K562 (cell line): ENCODE results near the gene DOLK. TPM values are rescaled to one million over a fixed set of nuclear protein-coding genes. Genes with fewer than 3 reads are reported as not detected.

Source experiments
- ARID2 ChIP-seq: fragments of 450-650 bp; IDR thresholded peaks from 2 replicates; pipeline ENCODE4 v1.6.1; 2017; ENCODE audit warnings: antibody characterized with exemption, mild to moderate bottlenecking
- CUX1 ChIP-seq: fragments of 200-800 bp; sonication (Bioruptor generic); IDR thresholded peaks from 2 replicates; pipeline ENCODE4 v1.6.1; 2016; ENCODE audit warnings: missing genetic modification characterization, missing compliant biosample characterization
- L3MBTL2 ChIP-seq: fragments of 450-650 bp; IDR thresholded peaks from 2 replicates; pipeline ENCODE4 v1.6.1; 2016; ENCODE audit warnings: mild to moderate bottlenecking, moderate library complexity
- PHTF2 ChIP-seq: fragments of 250-450 bp; sonication (Bioruptor Pico); IDR thresholded peaks from 2 replicates; pipeline ENCODE4 v1.5.0; 2021; ENCODE audit warnings: mild to moderate bottlenecking
- SIN3A ChIP-seq, 2 experiments: fragments of 150-350 bp in 1 of 2; IDR thresholded peaks; 2 replicates each; pipeline ENCODE4 v1.6.1; 2011 to 2016; ENCODE audit warnings: borderline replicate concordance in 2 of 2, low read depth in 2 of 2, low read length in 2 of 2, mild to moderate bottlenecking in 2 of 2, moderate library complexity in 2 of 2; ENCODE audit not compliant: control insufficient read depth in 1 of 2
- TBL1XR1 ChIP-seq, 2 experiments: IDR thresholded peaks; 2 replicates each; pipeline ENCODE4 v1.6.1; 2012; ENCODE audit warnings: improper control_type of control experiment in 2 of 2, low read length in 2 of 2, mild to moderate bottlenecking in 1 of 2
- TEAD4 ChIP-seq, 2 experiments: sonication (generic) in 1 of 2; formaldehyde crosslinking in 1 of 2; IDR thresholded peaks; 2 replicates each; pipeline versions ENCODE4 v1.6.1 to v1.8.0; 2012 to 2022; ENCODE audit warnings: borderline replicate concordance in 1 of 2, inconsistent platforms in 1 of 2, low read length in 1 of 2, mild to moderate bottlenecking in 1 of 2, missing genetic modification reagents in 1 of 2
- USF2 ChIP-seq: sonication (generic); formaldehyde crosslinking; IDR thresholded peaks from 2 replicates; pipeline ENCODE4 v1.5.0; 2020; ENCODE audit warnings: missing genetic modification reagents
- ZNF282 ChIP-seq: sonication (generic); formaldehyde crosslinking; IDR thresholded peaks from 2 replicates; pipeline ENCODE4 v1.8.1; 2023; ENCODE audit warnings: missing genetic modification reagents
- ZNF592 ChIP-seq: fragments of 450-650 bp; IDR thresholded peaks from 2 replicates; pipeline ENCODE4 v1.6.1; 2017; ENCODE audit warnings: antibody characterized with exemption, mild to moderate bottlenecking
- ZNF639 ChIP-seq, 2 experiments: fragments of 200-800 bp in 1 of 2; sonication (Bioruptor generic) in 1 of 2; sonication (generic) in 1 of 2; formaldehyde crosslinking in 1 of 2; IDR thresholded peaks in 1 of 2; conservative IDR thresholded peaks in 1 of 2; 2 replicates each; pipeline versions ENCODE4 v1.5.0 to v1.6.1; 2016 to 2020; ENCODE audit warnings: missing compliant biosample characterization in 1 of 2, missing genetic modification characterization in 1 of 2, missing genetic modification reagents in 1 of 2
- ZNF740 ChIP-seq, 3 experiments: fragments of 200-800 bp in 1 of 3; sonication (Bioruptor generic) in 1 of 3; sonication (generic) in 1 of 3; formaldehyde crosslinking in 1 of 3; IDR thresholded peaks; 2 replicates each; pipeline versions ENCODE4 v1.6.1 to v1.8.0; 2016 to 2022; ENCODE audit warnings: mild to moderate bottlenecking in 2 of 3, missing compliant biosample characterization in 2 of 3, missing genetic modification characterization in 2 of 3, missing genetic modification reagents in 1 of 3
- polyA plus RNA-seq, 8 experiments: library from polyadenylated mRNA; depleted of rRNA in 4 of 8; stranded (reverse) in 5 of 8; unstranded in 3 of 8; fragments of >200 nt; fragmentation: Nextera tagmentation in 2 of 8; fragmentation: Illumina TruSeq in 1 of 8; extraction: Ambion mirVana in 2 of 8; extraction: Trizol in 1 of 8; gene quantifications; 2 replicates each; pipeline versions ENCODE4 v1.2.1 to v1.2.3, GENCODE V29; 2011 to 2014; ENCODE audit warnings: inconsistent platforms in 1 of 8, missing spikeins in 1 of 8
- total RNA-seq, 7 experiments: library from RNA; depleted of rRNA in 6 of 7; stranded (reverse); fragments of >200 nt in 6 of 7; fragmentation: Illumina TruSeq in 2 of 7; extraction: Trizol in 2 of 7; gene quantifications; 2 replicates each; pipeline versions ENCODE4 v1.2.1 to v1.2.3, GENCODE V29; 2011 to 2021; ENCODE audit warnings: low replicate concordance in 1 of 7

Gene DOLK
- total and polyA plus RNA-seq, 9 of the 15 experiments (the other 6 are each of a cell fraction or from before 2014, with no cell fraction given): 2.6 to 14.2 (median 11.7) TPM

- TF ChIP-seq TEAD4 (IDR thresholded peaks at IDR 0.05; ENCODE audit: low read length) (no peak), TEAD4 (CRISPR knock-in tag; IDR thresholded peaks at IDR 0.05; ENCODE audit: borderline replicate concordance) (no peak), TBL1XR1 (IDR thresholded peaks at IDR 0.05; ENCODE audit: low read length in 2 of 2) (no peak), ZNF282 (CRISPR knock-in tag) (no peak), L3MBTL2 (peak; percentile 2; the same call in 1 of the 2 replicates), ZNF639 (CRISPR knock-in tag; conservative IDR thresholded peaks at IDR 0.05 in 1 of 2, IDR thresholded peaks at IDR 0.05 in 1 of 2) (0 out of 4 replicates have a peak, but pooled peaks of 1 of the 2 experiments have one; percentile 65), SIN3A (IDR thresholded peaks at IDR 0.05; ENCODE audit: borderline replicate concordance in 2 of 2, control insufficient read depth in 1 of 2, low read depth in 2 of 2, low read length in 2 of 2) (no peak), ZNF740 (CRISPR knock-in tag; IDR thresholded peaks at IDR 0.05) (peak; percentile 42; the same call in 1 of the 2 replicates), ZNF740 (tag; IDR thresholded peaks at IDR 0.05) (no peak), CUX1 (CRISPR knock-in tag) (no peak), ARID2 (no peak), USF2 (no peak), ZNF592 (0 out of 2 replicates have a peak, but pooled peaks have one; percentile 20), PHTF2 (no peak)
Measured at GRCh38 chr9:128947277-128947526, 201 bp downstream of the DOLK start (continued).
